HG03575 (cell line): ENCODE measurements around the gene FAM184A.

Experiments
- ATAC-seq: cut with Tn5 transposase; IDR thresholded peaks from one replicate; pipeline ENCODE4 v1.9.1; 2021; ENCODE audit not compliant: unreplicated experiment, insufficient number of reproducible peaks, low FRiP score; ENCODE audit errors: extremely low read depth

The FAM184A gene

GRCh38 chr6:118982575-118982911, 95.9 kb downstream of the FAM184A start:
- no peak for ATAC-seq

GRCh38 chr6:118981884-118982574, 96.4 kb downstream of the FAM184A start:
- ATAC-seq, result no peak

GRCh38 chr6:118980063-118980462, 98.4 kb downstream of the FAM184A start:
- ATAC-seq, result no peak

DNA sequence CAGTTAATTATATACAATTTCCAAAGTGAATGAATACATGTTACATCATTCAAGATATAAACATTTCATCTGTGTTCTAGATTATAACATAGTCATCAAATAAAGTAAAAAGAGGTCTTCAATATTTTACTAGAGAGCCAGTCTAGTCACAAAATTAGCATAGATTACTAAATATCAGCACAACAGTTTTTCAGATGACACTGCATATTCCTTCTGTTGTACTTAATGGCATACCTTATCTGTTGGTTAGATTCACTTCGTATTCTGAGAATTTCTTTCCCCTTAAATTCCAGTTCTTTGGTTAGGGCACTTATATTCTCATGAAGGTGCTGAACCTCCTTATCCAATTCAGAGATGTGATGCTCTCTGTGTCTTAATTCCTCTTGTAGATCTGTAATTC, 103.7 kb downstream of the FAM184A start:
- ATAC-seq, result no peak

- ATAC-seq, result no peak
These were observed 106.8 kb downstream of the FAM184A start for GRCh38 chr6:118971682-118972081.

DNA sequence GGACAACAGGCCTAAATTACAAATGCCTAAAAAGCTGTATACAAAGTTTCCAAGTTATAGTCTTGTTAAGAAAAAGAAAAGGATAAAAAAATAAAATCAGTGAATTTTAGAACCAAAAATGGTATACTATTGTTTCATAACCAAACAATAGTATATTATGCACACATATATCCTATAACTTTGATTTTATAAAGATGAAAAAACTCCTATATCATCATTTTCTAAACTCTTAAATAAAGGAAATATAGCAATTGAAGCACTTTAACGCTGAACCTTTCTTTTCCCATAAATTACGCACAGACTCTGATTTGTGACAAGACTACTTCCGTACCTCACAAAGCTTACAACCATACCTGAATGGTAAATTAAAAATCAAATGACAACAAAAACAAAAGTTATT, 107.6 kb downstream of the FAM184A start:
- no peak for ATAC-seq

- no peak for ATAC-seq
These were observed 110.0 kb downstream of the FAM184A start for GRCh38 chr6:118968416-118968815.

- no peak for ATAC-seq
These were observed 111.2 kb downstream of the FAM184A start for GRCh38 chr6:118967239-118967638.

- ATAC-seq, result no peak
These were observed 112.6 kb downstream of the FAM184A start for GRCh38 chr6:118965843-118966370.

DNA sequence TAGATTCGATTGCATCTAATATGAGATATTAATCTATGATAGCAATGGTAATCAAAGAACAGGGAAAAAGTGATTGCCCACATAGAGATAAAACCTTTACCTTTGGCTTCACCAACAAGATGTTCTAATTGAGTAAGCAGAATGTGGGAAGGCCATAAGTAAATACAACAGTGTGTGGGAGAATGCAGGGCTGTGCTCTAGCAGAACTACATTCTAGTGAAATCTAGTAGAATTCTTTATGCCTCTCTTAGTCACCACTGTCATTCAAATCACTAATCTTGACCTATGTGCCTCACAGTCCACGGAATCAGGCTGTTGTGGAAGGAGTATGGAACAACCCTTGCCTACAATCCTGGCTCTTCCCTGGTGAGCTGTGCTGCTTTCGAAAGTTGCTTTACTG, 113.1 kb downstream of the FAM184A start:
- ATAC-seq, result no peak

DNA sequence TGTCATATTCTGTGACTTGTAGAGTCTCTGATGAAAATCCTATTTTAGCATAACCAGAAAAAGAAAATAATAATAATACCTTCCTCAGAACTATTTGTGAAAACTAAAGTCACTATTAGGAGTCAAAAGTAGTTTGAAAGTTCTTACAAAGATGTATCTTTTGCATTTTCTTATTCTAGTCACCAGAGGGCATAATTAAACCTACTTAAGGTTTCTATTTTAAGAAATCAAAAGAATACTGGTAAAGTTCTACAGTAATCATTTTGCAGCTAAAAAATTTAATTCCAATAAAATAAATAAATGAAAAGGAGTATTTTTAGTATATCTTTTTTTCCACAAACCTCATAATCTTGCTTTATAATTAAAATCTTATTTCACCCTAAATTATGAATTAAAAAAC, 115.5 kb downstream of the FAM184A start:
- ATAC-seq, result no peak

GRCh38 chr6:118959903-118960302, 118.6 kb downstream of the FAM184A start:
- ATAC-seq, result no peak

DNA sequence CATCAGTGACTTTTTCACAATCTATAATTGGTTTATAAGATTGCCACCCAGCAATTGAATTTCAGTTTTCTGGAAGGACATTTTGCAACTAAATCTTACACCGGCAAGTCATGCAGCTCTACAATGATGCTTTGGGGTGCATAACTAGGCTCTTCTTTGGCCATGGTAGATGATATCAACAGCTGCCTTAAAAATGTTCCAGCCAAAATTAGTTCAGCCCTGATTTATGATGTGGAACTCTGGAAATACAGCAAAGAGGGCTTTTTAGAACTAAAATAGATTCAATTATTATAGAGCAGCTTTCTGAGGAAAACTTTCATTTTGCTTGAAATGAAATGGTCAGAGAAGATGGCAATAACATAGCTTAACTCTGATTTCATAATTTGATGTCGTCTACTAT, 125.1 kb downstream of the FAM184A start:
- ATAC-seq, result no peak

GRCh38 chr6:118952683-118953082, 125.8 kb downstream of the FAM184A start:
- ATAC-seq, result no peak

DNA sequence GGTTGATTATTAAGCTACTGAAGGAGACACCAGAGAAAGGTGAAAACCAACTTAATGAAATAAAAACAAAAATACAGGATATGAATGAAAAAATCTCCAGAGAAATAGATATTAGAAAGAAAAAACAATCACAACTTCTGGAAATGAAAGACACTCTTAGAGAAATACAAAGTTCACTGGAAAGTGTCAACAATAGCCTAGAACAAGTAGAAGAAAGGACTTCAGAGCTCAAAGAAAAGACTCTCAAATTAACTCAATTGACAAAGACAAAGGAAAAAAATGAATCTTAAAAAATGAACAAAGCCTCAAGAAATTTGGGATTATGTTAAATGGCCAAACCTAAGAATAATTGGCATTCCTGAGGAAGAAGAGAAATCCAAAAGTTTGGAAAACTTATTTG, 133.2 kb downstream of the FAM184A start:
- no peak for ATAC-seq

DNA sequence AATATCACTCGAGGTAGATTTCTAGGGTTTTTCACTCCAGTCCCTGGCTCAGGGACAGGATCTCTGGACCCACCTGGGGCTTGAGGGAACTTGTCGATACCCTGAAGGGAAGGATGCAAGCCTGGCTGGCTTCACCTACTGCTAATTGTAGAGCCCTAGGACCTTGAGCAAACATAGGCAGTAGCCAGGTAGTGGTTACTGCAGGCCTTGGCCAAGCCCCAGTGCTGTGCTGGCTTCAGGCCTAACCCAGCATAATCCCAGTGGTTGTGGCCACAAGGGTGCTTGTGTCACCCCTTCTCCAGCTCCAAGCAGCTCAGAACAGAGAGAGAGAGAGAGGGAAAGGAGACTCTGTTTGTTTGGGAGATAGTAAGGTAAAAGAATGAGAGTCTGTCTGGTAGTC, 137.7 kb downstream of the FAM184A start:
- no peak for ATAC-seq

- ATAC-seq, result no peak
These were observed 138.8 kb downstream of the FAM184A start for GRCh38 chr6:118939683-118940082.

DNA sequence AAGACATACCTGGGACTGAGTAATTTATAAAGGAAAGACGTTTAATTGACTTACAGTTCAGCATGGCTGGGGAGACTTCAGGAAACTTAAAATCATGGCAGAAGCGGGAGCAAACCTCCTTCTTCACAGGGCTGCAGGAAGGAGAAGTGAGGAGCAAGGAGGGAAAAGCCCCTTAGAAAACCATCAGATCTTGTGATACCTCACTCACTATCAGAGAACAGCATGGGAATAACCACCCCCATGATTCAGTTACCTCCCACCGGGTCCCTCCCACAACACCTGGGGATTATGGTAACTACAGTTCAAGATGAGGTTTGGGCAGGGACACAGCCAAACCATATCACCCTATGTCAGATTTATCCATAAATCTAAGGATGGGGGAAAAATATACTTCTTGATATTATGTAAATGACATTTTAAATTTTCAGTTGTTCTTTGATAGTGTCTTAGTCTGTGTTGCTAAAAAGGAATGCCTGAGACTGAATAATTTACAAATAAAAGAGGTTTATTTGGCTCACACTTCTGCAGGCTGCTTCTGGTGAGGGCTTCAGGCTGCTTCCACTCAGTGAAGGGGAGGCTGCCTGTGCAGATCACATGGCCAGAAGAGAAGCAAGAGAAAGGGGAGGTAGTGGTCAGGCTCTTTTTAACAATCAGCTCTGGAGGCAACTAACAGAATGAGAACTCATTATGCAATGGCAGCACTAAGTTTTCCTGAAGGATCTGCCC, 142.3 kb downstream of the FAM184A start:
- no peak for ATAC-seq

GRCh38 chr6:118935331-118935668, 143.2 kb downstream of the FAM184A start:
- peak; percentile 17 for ATAC-seq

- ATAC-seq, result peak; percentile 87
These were observed 143.8 kb downstream of the FAM184A start, which contains the start of gene MCM9 for GRCh38 chr6:118934461-118935330. Gene MCM9, minus strand, starts transcription at chr6:118935159. Its CDS starts 3,436 bp downstream, at chr6:118931723.
